ENCODE results near the gene FKBP8.
A peak's percentile ranks its signal among the peaks of the same experiment; 100 is the strongest.

Gene FKBP8

DNA sequence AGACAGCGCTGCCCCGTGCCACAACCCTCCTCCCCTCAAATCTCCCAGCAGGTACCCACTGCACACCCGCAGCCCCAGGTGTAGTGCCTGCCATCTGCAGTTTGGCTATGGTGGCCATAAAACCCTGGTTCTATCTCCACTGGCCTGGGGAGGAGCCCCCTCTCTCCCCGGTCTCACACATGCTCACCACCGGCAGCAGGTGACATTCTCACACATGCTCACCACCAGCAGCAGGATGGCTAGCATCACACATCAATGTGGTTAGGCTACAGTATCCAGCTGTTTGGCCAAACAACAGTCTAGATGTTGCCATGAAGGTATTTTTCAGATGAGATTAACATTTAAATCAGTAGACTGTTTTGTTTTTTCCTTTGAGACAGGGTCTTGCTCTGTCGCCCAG lies 52.6 kb downstream of the FKBP8 start:
- DNase-seq (ENCODE audit: low read depth in 1 of 2, low spot score in 1 of 2) = no peak

DNA sequence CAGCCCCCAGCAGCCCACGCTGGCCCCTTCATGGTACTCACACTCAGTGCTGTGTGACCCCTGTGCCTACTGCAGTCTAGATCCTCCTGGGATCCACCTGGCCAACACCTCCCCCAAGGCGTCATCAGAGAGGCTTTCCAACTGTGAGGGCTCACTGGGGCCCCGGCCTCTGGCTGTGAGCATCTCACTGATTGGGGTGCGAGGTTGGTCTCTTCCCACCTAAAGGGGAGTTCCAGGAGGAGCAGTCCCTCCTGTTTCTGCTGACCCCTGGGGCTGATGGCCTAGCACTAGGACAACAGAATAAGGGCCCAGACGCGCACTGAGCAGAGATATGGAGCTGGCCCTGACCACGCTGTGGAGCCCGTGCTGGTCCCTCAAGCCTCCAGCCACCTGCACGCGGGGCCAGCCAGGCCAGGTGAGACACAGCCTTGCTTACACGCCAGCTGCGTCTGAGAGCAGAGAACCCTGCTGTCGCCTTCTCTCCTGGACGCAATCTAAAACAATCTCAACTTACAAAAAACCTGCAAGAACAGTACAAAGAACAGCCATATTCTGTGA lies 53.7 kb downstream of the FKBP8 start:
- in situ Hi-C loops (cut with HindIII; ENCODE audit: low pct_unique_long_range_greater_than_20kb, low sequenced_read_pairs) = no loop called here
- DNase-seq (ENCODE audit: low read depth in 1 of 2, low spot score in 1 of 2) = no peak
- TF ChIP-seq JUND (IDR thresholded peaks at IDR 0.05; ENCODE audit: low read depth) = no peak

More for the DNA sequence above, 52.6 kb downstream of the FKBP8 start:
- in situ Hi-C loops (cut with HindIII; ENCODE audit: low pct_unique_long_range_greater_than_20kb, low sequenced_read_pairs) = no loop called here
- TF ChIP-seq JUND (IDR thresholded peaks at IDR 0.05; ENCODE audit: low read depth) = no peak

DNA sequence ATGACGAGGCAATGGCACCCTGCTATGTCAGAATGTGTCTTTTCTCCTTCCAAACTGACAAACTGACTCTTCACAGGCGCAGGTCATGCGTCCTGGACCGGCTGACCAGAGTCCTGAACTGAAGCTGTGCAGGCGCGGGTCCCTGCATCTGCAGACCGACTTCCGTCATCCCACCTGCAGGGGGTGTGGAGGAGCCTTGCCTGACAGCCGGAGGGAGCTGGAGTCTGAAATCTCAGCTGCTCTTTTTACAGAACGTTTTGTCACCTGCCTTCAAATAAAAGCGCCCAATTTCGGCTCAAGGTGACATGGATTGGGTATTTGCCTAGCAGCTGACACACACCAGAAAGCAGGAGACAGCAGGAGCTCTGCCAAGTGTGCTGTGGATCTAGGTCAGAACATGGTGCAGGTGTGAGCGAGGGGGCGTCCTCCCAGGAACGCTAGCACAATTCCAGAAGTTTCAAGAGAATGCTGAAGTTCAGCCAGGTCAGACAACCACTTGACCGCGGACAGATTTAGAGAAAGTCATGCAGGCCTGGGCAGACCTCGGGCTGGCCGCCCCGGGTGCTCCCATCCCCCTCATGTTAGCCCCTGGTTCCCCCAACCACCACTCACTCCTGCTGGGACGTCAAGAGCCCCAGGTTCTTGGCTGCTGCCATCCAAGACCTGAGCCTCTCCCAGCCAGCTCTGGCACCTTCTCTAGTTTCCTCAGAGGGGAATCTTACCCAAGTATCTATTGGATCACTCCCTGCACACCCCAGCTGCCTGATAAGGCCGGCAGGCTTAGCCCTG lies 54.3 kb downstream of the FKBP8 start:
- peak; percentile 42 to 52 for DNase-seq (ENCODE audit: low read depth in 1 of 2, low spot score in 1 of 2)
- in situ Hi-C loops (cut with HindIII; ENCODE audit: low pct_unique_long_range_greater_than_20kb, low sequenced_read_pairs) = no loop called here
- no peak for TF ChIP-seq JUND (IDR thresholded peaks at IDR 0.05; ENCODE audit: low read depth)

DNA sequence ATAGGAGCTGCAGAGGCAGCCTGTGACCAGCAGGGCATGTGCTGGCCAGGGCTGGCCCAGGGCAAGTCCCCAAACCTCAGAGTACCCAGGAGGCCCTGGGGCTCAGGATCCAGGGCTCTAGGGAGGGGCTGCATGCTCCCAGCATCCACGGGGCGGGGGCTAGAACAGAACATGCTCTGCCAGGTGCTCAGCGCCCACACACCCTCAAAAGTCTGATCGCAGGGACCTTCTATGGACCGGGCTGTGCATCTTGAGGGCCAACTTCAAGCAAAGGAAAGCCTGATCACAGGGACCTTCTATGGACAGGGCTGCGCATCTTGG lies 55.0 kb downstream of the FKBP8 start:
- DNase-seq (ENCODE audit: low read depth in 1 of 2, low spot score in 1 of 2) = peak in 1 of 2 experiments; percentile 26
- in situ Hi-C loops (cut with HindIII; ENCODE audit: low pct_unique_long_range_greater_than_20kb, low sequenced_read_pairs) = no loop called here
- TF ChIP-seq JUND (IDR thresholded peaks at IDR 0.05; ENCODE audit: low read depth) = no peak

DNA sequence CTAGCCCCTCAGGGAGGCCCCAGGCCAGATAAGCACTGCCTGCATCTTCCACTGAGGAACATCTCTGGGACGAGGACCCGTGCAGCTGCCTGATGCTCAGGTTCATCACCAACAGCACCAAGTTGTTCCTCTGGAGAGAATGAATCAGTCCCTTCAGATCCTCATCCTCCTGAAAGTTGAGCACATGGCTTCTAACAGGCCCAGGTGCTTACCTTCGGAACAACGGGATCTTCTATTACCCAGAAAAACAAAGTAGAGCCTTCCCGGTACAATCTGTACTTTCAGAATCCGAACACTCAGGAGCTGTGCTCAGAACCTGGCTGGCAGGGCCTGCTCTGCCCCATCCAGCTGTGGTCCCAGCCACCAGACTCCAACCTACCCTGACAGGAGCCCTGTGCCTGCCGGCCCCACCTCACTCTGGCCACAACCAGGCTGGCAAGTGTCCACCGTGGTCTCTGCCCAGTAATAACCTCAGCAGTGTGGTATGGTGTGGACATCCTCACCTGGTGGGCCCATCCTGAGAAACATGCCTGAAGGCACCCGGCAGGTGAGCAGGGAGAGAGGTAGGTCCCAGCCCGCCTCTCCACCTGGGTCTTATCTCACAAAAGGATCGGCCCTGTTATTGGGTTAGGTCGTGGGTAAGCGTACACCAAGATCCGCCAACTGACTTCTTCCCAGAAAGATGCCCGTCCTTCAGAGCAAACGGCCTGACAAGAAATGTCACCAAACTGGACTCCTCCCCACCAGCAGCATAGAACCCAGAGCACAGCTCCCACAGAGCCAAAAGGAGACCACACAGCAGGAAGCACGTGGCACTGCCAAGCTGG lies 55.6 kb downstream of the FKBP8 start:
- DNase-seq (ENCODE audit: low read depth in 1 of 2, low spot score in 1 of 2) = peak in 1 of 2 experiments; percentile 63
- in situ Hi-C loops (cut with HindIII; ENCODE audit: low pct_unique_long_range_greater_than_20kb, low sequenced_read_pairs) = no loop called here
- TF ChIP-seq JUND (IDR thresholded peaks at IDR 0.05; ENCODE audit: low read depth) = no peak

DNA sequence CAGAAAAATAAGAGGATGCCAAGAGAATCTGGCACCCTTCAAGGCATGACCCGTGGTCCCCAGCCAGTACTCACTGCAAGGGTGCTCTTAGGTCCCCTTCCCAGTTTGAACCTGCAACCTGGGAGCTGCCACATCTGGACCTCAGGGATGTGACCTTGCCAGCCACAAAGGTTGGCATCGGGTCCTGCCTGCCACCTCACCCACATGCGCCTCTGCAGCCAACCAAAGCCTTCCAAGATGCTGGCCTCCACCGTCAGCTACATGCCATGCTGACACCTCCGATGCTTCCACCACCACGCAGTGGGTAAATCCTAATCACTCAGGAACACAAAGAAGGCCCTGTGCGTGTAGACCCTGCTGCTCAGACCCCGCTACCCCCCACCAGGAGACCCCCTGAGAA lies 56.6 kb downstream of the FKBP8 start:
- DNase-seq (ENCODE audit: low read depth in 1 of 2, low spot score in 1 of 2) = no peak
- in situ Hi-C loops (cut with HindIII; ENCODE audit: low pct_unique_long_range_greater_than_20kb, low sequenced_read_pairs) = no loop called here
- TF ChIP-seq JUND (IDR thresholded peaks at IDR 0.05; ENCODE audit: low read depth) = no peak

DNA sequence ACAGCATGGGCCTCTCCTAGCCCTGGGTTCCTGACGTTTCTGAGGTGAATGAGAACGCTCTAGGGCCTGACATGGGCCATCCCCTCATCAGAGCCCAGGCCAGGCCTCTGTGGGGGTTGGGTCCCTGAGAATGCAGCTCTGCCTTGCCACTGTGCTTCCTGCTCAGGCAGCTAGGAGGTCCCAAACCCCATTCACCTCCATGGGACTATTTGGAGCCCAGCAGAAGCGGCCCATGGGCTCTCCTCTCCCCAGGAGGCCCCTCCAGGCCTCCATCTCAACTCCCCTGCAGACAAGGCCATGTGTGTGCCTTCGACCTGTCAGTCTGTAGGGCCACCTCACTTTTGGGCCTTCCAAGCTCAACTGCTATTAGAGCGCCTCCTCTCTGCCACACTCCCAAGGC lies 58.4 kb downstream of the FKBP8 start:
- TF ChIP-seq JUND (IDR thresholded peaks at IDR 0.05; ENCODE audit: low read depth) = no peak
- no peak for DNase-seq (ENCODE audit: low read depth in 1 of 2, low spot score in 1 of 2)
- in situ Hi-C loops (cut with HindIII; ENCODE audit: low pct_unique_long_range_greater_than_20kb, low sequenced_read_pairs) = no loop called here

DNA sequence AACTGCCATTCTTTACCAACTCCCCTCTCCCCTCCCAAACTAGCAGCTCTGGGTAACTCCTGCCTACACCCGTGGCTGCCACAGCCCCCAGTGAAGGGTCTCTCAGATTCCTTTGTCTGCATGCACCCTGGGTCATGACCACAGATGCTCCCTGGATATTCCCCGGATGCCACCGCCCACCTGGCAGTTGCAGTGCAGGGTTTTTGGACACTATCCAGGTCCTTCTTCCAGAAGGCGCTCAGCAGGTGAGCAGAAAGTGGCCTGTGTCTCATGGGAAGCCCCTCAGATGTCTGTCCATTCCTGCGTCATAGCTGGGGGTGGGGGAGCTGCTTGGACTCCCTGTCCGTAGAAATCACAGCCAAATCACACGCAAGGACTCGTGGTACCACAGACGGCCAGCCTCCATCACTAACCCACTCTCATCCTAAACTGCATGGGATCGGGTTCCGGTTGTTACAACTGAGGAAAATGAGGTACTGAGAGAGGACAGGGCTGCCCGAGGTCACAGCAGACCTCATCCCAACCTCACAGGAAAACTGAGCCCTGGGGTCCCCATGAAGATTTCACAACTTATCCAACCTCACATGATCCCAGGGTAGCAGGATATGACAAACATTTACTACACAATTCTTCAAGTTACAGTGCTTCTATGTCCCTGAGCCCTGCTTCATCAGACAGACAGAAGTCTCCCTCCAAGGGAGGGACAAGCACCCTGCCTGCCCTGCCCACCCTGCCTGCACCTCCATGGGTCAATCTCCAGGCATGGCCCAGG lies 60.1 kb downstream of the FKBP8 start:
- no peak for TF ChIP-seq JUND (IDR thresholded peaks at IDR 0.05; ENCODE audit: low read depth)
- in situ Hi-C loops (cut with HindIII; ENCODE audit: low pct_unique_long_range_greater_than_20kb, low sequenced_read_pairs) = no loop called here
- no peak for DNase-seq (ENCODE audit: low read depth in 1 of 2, low spot score in 1 of 2)

All from T47D (cell line).